CD4-positive, alpha-beta T cell treated with Interleukin-15 for 1 hour (primary cell): ENCODE results near the gene RNF213.

ENCODE experiments used
- DNase-seq: peaks from one replicate; pipeline ENCODE4 v3.0.0-alpha.2; 2020

The RNF213 gene

GRCh38 chr17:80441133-80441578 is 180.5 kb downstream of the RNF213 start:
- DNase-seq = no peak

GRCh38 chr17:80441598-80442322 is 181.1 kb downstream of the RNF213 start:
- no peak for DNase-seq

GRCh38 chr17:80442323-80442659 is 181.6 kb downstream of the RNF213 start:
- no peak for DNase-seq

GRCh38 chr17:80442764-80443163 is 182.1 kb downstream of the RNF213 start:
- no peak for DNase-seq

DNA sequence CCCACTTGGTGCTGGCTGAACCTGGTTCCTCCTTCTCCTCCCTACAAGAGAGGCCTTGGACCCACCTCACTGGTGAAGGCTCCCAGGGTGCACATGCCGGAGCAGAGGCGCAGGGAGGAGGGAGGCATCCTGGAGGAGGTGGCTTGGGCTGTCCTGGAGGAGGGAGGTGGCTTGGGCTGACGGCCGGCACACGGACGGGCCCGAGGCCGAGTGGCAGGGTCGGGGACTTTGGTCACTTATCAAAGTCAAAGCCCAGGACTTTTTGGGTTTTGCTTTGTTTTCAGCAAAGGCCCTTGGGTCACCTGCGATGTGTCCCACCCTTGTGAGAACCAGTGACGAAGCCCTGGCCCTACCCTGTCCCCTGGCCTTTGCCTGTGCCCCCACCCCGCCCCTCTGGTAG is 182.8 kb downstream of the RNF213 start:
- DNase-seq = no peak

- DNase-seq = no peak
Observed at GRCh38 chr17:80443916-80444643, 183.4 kb downstream of the RNF213 start.

DNA sequence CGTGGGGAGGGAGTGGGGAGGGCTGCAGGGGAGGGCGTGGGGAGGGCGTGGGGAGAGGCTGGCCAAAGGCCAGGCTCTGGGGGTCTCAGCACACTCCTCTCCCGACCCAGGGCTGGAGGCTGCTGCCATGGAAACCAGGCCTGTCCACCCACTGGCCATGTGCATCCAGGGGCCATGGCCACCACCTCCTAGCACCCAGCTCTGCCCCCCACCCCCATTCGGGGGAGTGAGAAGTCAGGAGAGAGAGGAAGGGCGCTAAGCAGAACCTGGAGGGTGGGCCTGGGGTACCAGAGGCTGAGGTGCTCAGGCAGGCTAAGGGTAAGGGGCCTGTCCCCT is 184.0 kb downstream of the RNF213 start:
- no peak for DNase-seq

- DNase-seq = no peak
Observed at GRCh38 chr17:80445007-80445725, 184.5 kb downstream of the RNF213 start.

DNA sequence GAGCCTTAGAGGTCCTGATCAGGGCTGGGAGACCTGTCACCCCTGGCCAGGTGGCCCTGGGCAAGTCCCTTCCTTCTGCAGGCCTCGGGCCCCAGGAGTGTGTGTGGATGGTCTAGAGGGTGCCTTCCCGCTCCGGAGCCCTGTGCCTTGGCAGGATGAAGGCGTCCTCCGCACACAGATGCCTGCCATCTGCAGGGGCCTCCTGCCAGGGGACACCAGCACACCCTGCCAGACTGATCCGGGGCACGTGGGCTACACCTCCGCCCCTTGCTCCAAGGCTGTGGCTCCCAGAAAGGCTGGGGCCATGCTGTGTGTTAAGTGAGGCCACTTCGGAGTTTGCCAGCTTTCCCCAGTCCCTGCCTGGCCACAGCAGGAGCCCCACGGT is 185.1 kb downstream of the RNF213 start:
- DNase-seq = no peak

DNA sequence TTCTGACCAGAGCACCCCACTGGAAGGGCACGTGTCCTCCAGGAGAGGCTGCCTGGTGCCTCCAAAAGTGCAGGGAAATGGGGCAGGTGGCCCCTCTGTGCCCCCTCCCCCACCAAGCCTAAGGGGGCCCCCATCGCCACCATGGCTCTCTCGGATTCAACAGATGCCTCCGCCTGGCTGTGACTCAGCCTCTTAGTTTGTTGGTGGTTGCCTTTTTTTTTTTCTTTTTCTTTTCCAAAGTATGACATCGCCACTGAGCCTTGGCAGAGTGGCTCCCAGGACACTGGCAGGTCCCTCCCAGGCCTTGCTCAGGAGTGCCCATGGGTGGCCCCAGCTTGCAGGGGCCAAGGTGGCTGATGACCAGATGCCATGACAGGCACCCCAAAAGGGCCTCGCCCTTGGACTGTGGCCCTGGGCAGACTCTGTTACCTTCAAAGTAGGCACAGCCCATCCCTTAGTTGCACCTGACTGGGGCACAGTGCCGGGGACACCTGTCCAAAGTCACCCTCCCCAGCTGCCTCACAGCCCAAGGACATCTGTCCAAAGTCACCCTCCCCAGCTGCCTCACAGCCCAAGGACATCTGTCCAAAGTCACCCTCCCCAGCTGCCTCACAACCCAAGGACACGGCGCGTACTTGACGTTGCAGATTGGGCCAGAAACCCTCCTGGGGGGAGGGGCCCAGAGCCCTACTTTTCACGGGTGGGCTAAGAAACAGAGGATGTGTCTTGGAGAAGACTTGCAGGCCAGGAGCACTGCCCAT is 186.2 kb downstream of the RNF213 start:
- DNase-seq = no peak

DNA sequence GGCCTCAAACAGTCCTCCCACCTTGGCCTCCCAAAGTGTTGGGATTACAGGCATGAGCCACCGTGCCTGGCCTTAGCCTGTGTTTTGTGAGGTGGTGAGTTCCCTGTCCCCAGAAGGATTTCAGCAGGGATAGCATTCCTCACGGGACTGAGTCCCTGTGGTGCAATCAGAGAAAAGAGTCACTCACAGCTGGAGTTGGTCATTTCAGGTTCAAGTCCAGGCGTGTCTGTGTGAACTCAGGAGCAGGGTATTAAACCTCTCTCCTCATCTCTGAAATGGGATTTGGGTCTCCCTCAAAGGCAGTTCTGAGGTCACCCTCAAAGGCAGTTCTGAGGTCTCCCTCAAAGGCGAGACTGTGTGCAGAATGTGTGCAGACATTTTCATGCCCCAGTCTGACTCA is 187.1 kb downstream of the RNF213 start:
- DNase-seq = no peak
